ENCODE results near the gene GNRHR.
"Not testable (repeated sequence)": the region's sequence is repeated elsewhere in the genome, so short reads cannot be mapped to it uniquely, and the experiment has no call there.

Gene GNRHR

DNA sequence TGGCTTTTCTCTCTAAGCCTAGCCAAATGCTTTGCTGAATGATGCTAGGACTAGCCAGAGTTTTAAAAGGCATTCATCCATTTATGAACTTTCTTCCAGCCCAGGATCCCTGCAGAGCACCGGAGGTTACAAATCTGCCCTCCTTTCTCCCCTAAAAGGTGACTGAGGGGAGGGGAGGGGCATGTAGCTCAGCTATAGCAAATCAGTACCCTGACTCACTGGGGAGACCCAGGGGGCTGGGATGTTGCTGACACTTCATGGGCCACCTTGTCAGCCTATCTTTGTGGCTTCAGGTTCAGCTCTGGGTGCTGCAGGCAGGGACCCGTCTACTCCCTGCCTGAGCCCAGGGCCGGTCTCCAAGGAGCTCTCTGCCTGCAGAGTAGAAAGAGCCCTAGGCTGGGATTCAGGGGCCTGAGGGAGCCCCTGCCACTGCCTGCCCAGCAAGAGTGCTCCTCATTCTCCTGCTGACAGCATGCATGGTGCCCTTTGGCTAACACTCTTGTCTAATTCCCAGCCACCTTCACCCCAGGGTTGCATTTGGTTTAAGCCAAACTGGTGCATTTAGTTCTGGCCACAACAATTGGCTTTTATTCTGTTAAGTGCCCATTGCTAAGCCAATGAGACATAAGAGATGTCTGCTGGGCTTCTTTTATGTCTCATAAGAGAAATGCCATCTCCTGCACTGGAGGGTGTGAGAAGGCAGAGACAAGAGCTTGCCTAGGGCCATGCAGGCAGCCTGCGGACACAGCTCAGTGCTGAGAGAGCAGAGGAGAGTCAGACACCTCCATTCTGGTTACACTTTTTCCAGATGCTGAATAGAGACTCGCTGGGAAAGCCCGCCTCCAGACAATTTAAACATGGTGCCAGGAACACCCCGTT lies 41.3 kb downstream of the GNRHR start:
- TF ChIP-seq, protein P1, sequence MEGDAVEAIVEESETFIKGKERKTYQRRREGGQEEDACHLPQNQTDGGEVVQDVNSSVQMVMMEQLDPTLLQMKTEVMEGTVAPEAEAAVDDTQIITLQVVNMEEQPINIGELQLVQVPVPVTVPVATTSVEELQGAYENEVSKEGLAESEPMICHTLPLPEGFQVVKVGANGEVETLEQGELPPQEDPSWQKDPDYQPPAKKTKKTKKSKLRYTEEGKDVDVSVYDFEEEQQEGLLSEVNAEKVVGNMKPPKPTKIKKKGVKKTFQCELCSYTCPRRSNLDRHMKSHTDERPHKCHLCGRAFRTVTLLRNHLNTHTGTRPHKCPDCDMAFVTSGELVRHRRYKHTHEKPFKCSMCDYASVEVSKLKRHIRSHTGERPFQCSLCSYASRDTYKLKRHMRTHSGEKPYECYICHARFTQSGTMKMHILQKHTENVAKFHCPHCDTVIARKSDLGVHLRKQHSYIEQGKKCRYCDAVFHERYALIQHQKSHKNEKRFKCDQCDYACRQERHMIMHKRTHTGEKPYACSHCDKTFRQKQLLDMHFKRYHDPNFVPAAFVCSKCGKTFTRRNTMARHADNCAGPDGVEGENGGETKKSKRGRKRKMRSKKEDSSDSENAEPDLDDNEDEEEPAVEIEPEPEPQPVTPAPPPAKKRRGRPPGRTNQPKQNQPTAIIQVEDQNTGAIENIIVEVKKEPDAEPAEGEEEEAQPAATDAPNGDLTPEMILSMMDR (IDR thresholded peaks at IDR 0.05; ENCODE audit: borderline replicate concordance, insufficient read depth, low read depth, low read length): no peak
- H3K4me3 ChIP-seq (ENCODE audit: low read depth, low read length): no peak overlapping the region

DNA sequence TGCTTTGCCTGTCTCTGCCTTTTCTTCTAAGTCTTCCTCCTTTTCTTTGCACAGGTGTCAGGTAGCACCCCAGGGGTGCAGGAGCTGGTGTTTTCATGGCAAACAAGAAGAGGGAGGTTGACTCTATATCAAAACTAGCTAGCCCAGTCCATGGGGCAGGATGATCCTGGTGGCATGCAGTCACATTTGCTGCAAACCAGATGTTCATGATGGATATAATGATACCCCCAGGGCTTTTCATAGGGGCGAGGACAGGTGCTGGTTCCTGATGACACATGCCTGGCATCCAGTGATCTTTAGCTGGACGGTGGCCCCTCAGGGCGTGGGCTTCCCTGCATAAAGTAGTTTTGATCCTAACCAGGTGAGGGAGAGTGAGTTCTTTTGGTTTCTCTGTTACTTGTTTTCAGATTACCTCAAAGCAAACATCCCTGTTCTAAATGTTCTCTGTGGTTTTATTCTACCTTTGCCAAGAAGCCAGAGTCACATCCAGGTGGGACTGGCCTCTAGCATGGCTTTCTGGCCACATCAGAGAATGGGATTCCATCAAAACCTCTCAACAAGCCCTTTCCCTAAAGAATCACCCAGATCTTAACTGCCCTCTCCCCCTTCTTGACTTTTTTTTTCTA lies 42.1 kb downstream of the GNRHR start:
- TF ChIP-seq, protein P1 (IDR thresholded peaks at IDR 0.05; ENCODE audit: borderline replicate concordance, insufficient read depth, low read depth, low read length): no peak
- H3K4me3 ChIP-seq (ENCODE audit: low read depth, low read length): no peak overlapping the region

DNA sequence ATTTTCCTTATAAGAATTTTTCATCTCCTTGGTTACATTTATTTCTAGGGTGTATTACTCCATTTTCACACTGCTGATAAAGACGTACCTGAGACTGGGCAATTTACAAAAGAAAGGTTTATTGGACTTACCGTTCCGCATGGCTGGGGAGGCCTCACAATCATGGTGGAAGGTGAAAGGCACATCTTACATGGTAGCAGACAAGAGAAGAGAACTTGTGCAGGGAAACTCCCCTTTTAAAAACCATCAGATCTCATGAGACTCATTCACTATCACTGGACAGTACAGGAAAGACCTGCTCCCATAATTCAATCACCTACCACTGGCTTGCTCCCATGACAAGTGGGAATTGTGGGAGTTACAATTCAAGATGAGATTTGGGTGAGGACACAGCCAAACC lies 47.5 kb downstream of the GNRHR start:
- not testable (repeated sequence) for H3K4me3 ChIP-seq (ENCODE audit: low read depth, low read length)

DNA sequence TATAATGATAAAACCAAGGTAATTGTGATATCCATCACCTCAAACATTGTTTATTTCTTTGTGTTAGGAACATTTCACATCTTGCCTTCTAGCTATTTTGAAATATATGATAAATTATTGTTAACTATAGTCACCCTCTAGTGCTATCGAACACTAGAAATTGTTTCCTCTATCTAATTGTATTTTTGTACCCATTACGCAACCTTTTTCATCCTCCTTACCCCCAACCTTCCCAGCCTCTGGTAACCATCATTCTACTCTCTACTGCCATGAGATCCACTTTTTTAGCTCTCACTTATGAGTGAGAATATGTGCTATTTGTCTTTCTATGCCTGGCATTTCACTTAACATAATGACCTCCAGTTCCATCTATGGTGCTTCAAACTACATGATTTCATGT lies 49.3 kb downstream of the GNRHR start:
- TF ChIP-seq, protein P1 (IDR thresholded peaks at IDR 0.05; ENCODE audit: borderline replicate concordance, insufficient read depth, low read depth, low read length): no peak
- no peak overlapping the region for H3K4me3 ChIP-seq (ENCODE audit: low read depth, low read length)

DNA sequence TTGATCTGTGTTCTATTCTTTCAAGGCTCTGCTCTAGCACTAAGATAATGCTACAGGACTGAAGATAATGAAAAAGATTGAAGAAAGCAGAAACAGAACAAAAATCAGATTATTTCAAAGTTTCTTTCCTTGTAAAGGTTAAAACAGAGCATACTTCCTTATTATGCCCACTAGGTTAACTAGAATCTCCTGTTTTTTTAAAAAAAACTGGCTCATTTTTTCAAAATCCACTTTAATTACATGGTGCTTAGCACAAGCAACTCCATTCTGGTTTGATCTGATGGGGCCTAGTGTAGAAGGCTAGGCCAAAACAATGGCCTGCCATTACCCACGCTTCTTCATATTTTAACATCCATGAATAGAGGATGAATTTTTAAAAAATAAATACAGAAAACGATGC lies 52.0 kb downstream of the GNRHR start:
- no peak overlapping the region for H3K4me3 ChIP-seq (ENCODE audit: low read depth, low read length)

DNA sequence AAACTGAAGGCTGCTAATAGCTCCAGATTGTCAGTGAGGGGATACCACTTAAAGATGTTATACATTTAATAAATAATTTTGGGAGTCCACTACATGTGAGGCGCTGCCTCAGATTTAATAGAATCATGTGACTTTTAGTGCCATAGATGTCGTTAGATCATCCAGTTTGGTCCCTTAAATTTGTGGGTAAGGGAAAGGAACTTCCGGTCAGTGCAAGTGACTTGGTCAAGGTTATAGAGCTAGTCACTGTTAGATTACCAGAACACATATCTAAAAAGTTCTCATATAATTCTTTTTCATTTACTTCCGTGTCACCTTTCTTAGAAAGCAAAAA lies 52.7 kb downstream of the GNRHR start:
- H3K4me3 ChIP-seq (ENCODE audit: low read depth, low read length): peak overlapping the region; percentile 90
- TF ChIP-seq, protein P1 (IDR thresholded peaks at IDR 0.05; ENCODE audit: borderline replicate concordance, insufficient read depth, low read depth, low read length): no peak

More for the DNA sequence above, 52.0 kb downstream of the GNRHR start:
- TF ChIP-seq, protein P1 (IDR thresholded peaks at IDR 0.05; ENCODE audit: borderline replicate concordance, insufficient read depth, low read depth, low read length): no peak

DNA sequence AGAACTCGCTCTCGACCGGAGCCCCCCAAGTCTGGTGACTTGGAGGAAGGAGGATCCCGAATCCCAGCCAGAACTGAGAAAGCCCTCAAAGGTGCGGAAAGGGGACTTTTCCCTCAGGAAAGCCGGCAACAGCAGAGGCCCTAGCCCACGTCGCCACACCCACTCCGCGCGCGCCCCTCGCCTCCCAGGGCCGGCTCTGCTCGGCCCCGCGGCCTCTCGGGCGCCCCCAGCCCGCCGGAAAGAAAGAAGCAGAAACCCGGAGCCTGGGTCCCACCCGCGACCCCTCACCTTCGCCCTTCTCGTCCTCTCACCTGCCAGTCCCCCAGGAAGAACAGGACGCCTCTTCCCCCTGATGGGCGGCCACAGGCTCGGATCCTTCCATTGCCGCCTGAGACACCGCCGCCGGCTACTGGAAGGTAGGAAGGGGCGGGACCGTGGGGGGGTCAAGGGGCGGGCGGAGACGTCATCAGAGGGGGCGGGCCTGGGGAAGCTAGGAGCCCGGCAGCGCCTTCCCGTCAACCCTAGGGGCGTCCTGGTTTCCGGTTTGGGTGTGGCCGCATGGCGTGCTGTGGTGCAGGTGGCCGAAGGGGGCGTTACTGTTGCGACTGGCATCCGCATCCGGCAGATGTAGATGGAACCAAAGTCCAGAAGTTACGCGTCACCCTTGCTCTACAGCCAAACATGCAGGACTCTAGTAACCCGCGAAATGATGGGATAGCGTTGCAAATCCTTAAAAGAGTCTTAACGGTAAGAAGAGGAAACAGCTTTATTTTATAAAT lies 53.3 kb downstream of the GNRHR start, which contains the start of gene UBA6:
TSS of gene UBA6 (minus strand) at position 418 of the 779 bp plus-strand sequence. CDS start at position 382, 36 bp downstream.
- TF ChIP-seq, protein P1 (IDR thresholded peaks at IDR 0.05; ENCODE audit: borderline replicate concordance, insufficient read depth, low read depth, low read length): peak; percentile 53
- H3K4me3 ChIP-seq (ENCODE audit: low read depth, low read length): peak within 1 kb of the TSS; percentile 90
